ENCODE results near the gene MZB1. TPM values are rescaled to one million over a fixed set of nuclear protein-coding genes. Genes with fewer than 3 reads are reported as not detected.

Gene MZB1
- total and polyA plus RNA-seq, 2 of the 8 experiments (the other 6 are each of a cell fraction or from before 2014, with no cell fraction given): 0.39 to 0.47 TPM

GRCh38 chr5:139344177-139344576, 45.5 kb downstream of the MZB1 start:
- no peak overlapping the region for H2AFZ ChIP-seq (ENCODE audit: low read length)
- H2BK15ac ChIP-seq (ENCODE audit: low read length): no peak overlapping the region
- H3K27me3 ChIP-seq (replicated peaks in 1 of 4; ENCODE audit: control insufficient read depth in 3 of 4, extremely low read depth in 1 of 4, insufficient read depth in 3 of 4, low read length in 3 of 4): no peaks in the 10 kb centered on the region
- no peak overlapping the region for H4K8ac ChIP-seq (ENCODE audit: extremely low read depth, insufficient read depth, low read length)
- no peak overlapping the region for H2BK12ac ChIP-seq (ENCODE audit: low read depth, low read length)
- no peak overlapping the region for H3K4ac ChIP-seq (replicated peaks; ENCODE audit: insufficient read length, low read depth, low read length)
- no peak overlapping the region for H2BK20ac ChIP-seq (ENCODE audit: low read length)
- peaks cover 4% of the 10 kb centered on the region for H3K79me1 ChIP-seq (ENCODE audit: low read depth, low read length)
- H3K23ac ChIP-seq (ENCODE audit: insufficient read length): no peak overlapping the region
- H3K4me3 ChIP-seq (ENCODE audit: extremely low read depth in 1 of 4, insufficient read depth in 2 of 4, low read depth in 3 of 4, low read length in 4 of 4): peak overlapping the region in 1 of 4 experiments; percentile 1; a peak in 1 of 8 replicates
- no peak overlapping the region for H4K5ac ChIP-seq (ENCODE audit: insufficient read length, low read depth, low read length)
- TF ChIP-seq SRF (IDR thresholded peaks at IDR 0.05; ENCODE audit: low read depth, low read length) (no peak), TBP (IDR thresholded peaks at IDR 0.05; ENCODE audit: low read depth, low read length) (no peak), SAP30 (IDR thresholded peaks at IDR 0.05; ENCODE audit: insufficient read depth, insufficient replicate concordance, low read length) (no peak), BACH1 (IDR thresholded peaks at IDR 0.05; ENCODE audit: low read length) (no peak), CBX5 (IDR thresholded peaks at IDR 0.05; ENCODE audit: low read depth, low read length) (no peak), EGR1 (IDR thresholded peaks at IDR 0.05; ENCODE audit: borderline replicate concordance, low read depth, low read length) (no peak), BRCA1 (IDR thresholded peaks at IDR 0.05; ENCODE audit: low read depth, low read length) (no peak), TEAD4 (IDR thresholded peaks at IDR 0.05; ENCODE audit: low read depth, low read length) (no peak), JUND (IDR thresholded peaks at IDR 0.05; ENCODE audit: low read length) (no peak), SIN3A (conservative IDR thresholded peaks at IDR 0.05 in 1 of 2, IDR thresholded peaks at IDR 0.05 in 1 of 2; ENCODE audit: low read depth in 1 of 2, low read length in 2 of 2) (no peak), CHD2 (IDR thresholded peaks at IDR 0.05; ENCODE audit: low read length) (no peak), BCL11A (IDR thresholded peaks at IDR 0.05; ENCODE audit: low read depth in 2 of 2, low read length in 2 of 2) (no peak)
- H3K9me3 ChIP-seq (ENCODE audit: insufficient read depth in 2 of 2, low read depth in 1 of 2, low read length in 1 of 2): no peaks in the 10 kb centered on the region
- H3K4me2 ChIP-seq (ENCODE audit: insufficient read depth in 1 of 2, low read depth in 2 of 2, low read length in 2 of 2): peak overlapping the region in 1 of 2 experiments; percentile 97; a peak in 2 of 4 replicates
- H2AK5ac ChIP-seq (ENCODE audit: low read depth, low read length): no peak overlapping the region
- H3K56ac ChIP-seq (replicated peaks; ENCODE audit: insufficient read length, low read depth, low read length): no peak overlapping the region
- DNase-seq (ENCODE audit: low read depth in 1 of 2, low spot score in 2 of 2) (no peak), FAIRE-seq (no peak)
- peaks cover 0 to 16% (median 0%) of the 10 kb centered on the region in 4 experiments; a peak in 3 of 8 replicates for H3K36me3 ChIP-seq (ENCODE audit: control insufficient read depth in 2 of 4, insufficient read depth in 4 of 4, low read length in 3 of 4)
- H3K23me2 ChIP-seq (ENCODE audit: low read depth, low read length): peaks cover 7% of the 10 kb centered on the region; the same call in 1 of the 2 replicates
- 96% methylated on average over 2 of the region's 2 CpGs; no CpG with 5 or more reads in 1 of the 2 experiments for WGBS, 2 experiments (ENCODE audit: extremely low coverage in 1 of 2, insufficient coverage in 1 of 2, insufficient read length in 1 of 2, insufficient replicate concordance in 2 of 2, low coverage in 1 of 2, low lambda C conversion rate in 2 of 2, missing lambda C conversion rate in 1 of 2)
- no peak overlapping the region for H3K27ac ChIP-seq (ENCODE audit: low read depth, low read length)
- peaks cover 39 to 69% of the 10 kb centered on the region in 2 experiments for H3K79me2 ChIP-seq (ENCODE audit: control insufficient read depth in 1 of 2, insufficient read depth in 2 of 2, low read length in 2 of 2)
- CTCF ChIA-PET (ENCODE audit: partially characterized antibody): interaction anchor here (0.5 to 0.9 kb wide), 3 partner anchors 25 to 747 kb away, joined by 3 to 4 read pairs (median 3); no protein-coding TSS in a partner anchor
- H3K14ac ChIP-seq (ENCODE audit: insufficient read length): no peak overlapping the region
- no peak overlapping the region for H2BK120ac ChIP-seq (replicated peaks; ENCODE audit: low read depth, low read length)
- H2BK5ac ChIP-seq (ENCODE audit: low read depth, low read length): no peak overlapping the region
- H4K91ac ChIP-seq (replicated peaks; ENCODE audit: insufficient read length, low read length): no peak overlapping the region
- POLR2A ChIA-PET (ENCODE audit: partially characterized antibody): interaction anchor here (0.8 to 5.4 kb wide), 9 partner anchors 11 to 50 kb away, joined by 3 to 111 read pairs (median 4); partner anchors contain the start of gene MATR3
- H3K9ac ChIP-seq (replicated peaks in 1 of 4; ENCODE audit: extremely low read depth in 1 of 4, low read depth in 3 of 4, low read length in 3 of 4): no peak overlapping the region
- no peak overlapping the region for H3K18ac ChIP-seq (ENCODE audit: extremely low read depth, low read length)
- peaks cover 14 to 15% of the 10 kb centered on the region in 2 experiments for H4K20me1 ChIP-seq (replicated peaks in 1 of 2; ENCODE audit: control insufficient read depth in 1 of 2, insufficient read depth in 2 of 2, low read length in 2 of 2)
- peaks cover 0 to 7% (median under 1%) of the 10 kb centered on the region in 4 experiments; a peak in 4 of 7 replicates for H3K4me1 ChIP-seq (replicated peaks in 1 of 4; ENCODE audit: control insufficient read depth in 3 of 4, insufficient read depth in 4 of 4, low read length in 3 of 4)
